Measurements from ENCODE around the gene TCF7L2.

Gene TCF7L2

GRCh38 chr10:113183573-113183972, 233.5 kb downstream of the TCF7L2 start:
- no peak overlapping the region for H3K27ac ChIP-seq
- TF ChIP-seq CTCF (conservative IDR thresholded peaks at IDR 0.05): no peak
- TF ChIP-seq ZFX (IDR thresholded peaks at IDR 0.05): no peak

GRCh38 chr10:113187063-113187777, 237.2 kb downstream of the TCF7L2 start:
- no peak overlapping the region for H3K27ac ChIP-seq
- TF ChIP-seq ZFX (IDR thresholded peaks at IDR 0.05) (no peak), CTCF (conservative IDR thresholded peaks at IDR 0.05) (no peak)

- H3K27ac ChIP-seq: no peak overlapping the region
- TF ChIP-seq ZFX (IDR thresholded peaks at IDR 0.05) (no peak), CTCF (conservative IDR thresholded peaks at IDR 0.05) (no peak)
These were observed 249.4 kb downstream of the TCF7L2 start for GRCh38 chr10:113199459-113199858.

- TF ChIP-seq ZFX (IDR thresholded peaks at IDR 0.05) (no peak), CTCF (conservative IDR thresholded peaks at IDR 0.05) (no peak)
- H3K27ac ChIP-seq: no peak overlapping the region
These were observed 252.0 kb downstream of the TCF7L2 start for GRCh38 chr10:113202011-113202410.

- no peak for TF ChIP-seq CTCF (conservative IDR thresholded peaks at IDR 0.05)
- TF ChIP-seq ZFX (IDR thresholded peaks at IDR 0.05): no peak
- no peak overlapping the region for H3K27ac ChIP-seq
These were observed 257.9 kb downstream of the TCF7L2 start for GRCh38 chr10:113207924-113208323.

- no peak for TF ChIP-seq ZFX (IDR thresholded peaks at IDR 0.05)
- H3K27ac ChIP-seq: no peak overlapping the region
These were observed 263.0 kb downstream of the TCF7L2 start for GRCh38 chr10:113213035-113213434.

GRCh38 chr10:113214331-113214730, 264.3 kb downstream of the TCF7L2 start:
- H3K27ac ChIP-seq: no peak overlapping the region

More at GRCh38 chr10:113214331-113214730, 264.3 kb downstream of the TCF7L2 start:
- TF ChIP-seq ZFX (IDR thresholded peaks at IDR 0.05): no peak
- peak; percentile 18 for TF ChIP-seq CTCF (conservative IDR thresholded peaks at IDR 0.05)
